Testis (tissue), 3 donors: ENCODE measurements around the gene FAM81A. TPM values are rescaled to one million over a fixed set of nuclear protein-coding genes. Genes with fewer than 3 reads are reported as not detected.

Experiments used
- DNase-seq: peaks from one replicate; pipeline ENCODE4 v3.0.0-alpha.2; 2019
- H3K27ac ChIP-seq, 2 donors: fragments of 200-600 bp; sonication (generic); one replicate each; pipeline ENCODE4 v1.5.1; 2019
- H3K27me3 ChIP-seq: fragments of 200-600 bp; sonication (generic); one replicate; pipeline ENCODE4 v1.5.1; 2019
- H3K36me3 ChIP-seq: fragments of 200-600 bp; sonication (generic); one replicate; pipeline ENCODE4 v1.5.1; 2017; ENCODE audit warnings: low read depth; ENCODE audit errors: missing control alignments
- H3K4me1 ChIP-seq: fragments of 200-600 bp; sonication (generic); one replicate; pipeline ENCODE4 v1.5.1; 2019
- H3K4me3 ChIP-seq, 2 donors: fragments of 200-600 bp; sonication (generic); one replicate each; pipeline ENCODE4 v1.5.1; 2017 to 2019
- H3K9me3 ChIP-seq: fragments of 200-600 bp; sonication (generic); one replicate; pipeline ENCODE4 v1.5.1; 2017
- CTCF ChIP-seq, 3 experiments: fragments of 450-650 bp in 2 of 3; fragments of 200-600 bp in 1 of 3; sonication (generic) in 1 of 3; IDR thresholded peaks; one replicate each; pipeline ENCODE4 v1.5.1; 2016 to 2019; ENCODE audit warnings: antibody characterized with exemption in 3 of 3, mild to moderate bottlenecking in 2 of 3, moderate library complexity in 1 of 3
- POLR2A ChIP-seq: fragments of 450-650 bp; IDR thresholded peaks from one replicate; pipeline ENCODE4 v1.6.1; 2017; ENCODE audit warnings: antibody characterized with exemption, mild to moderate bottlenecking, moderate library complexity
- WGBS, 2 donors: methylation state at CpG; one replicate each; pipeline ENCODE4 v1.1.5; 2018; 5-methylcytosine and 5-hydroxymethylcytosine counted together
- intact Hi-C: fragments of 100-400 bp; cut with DNase I; formaldehyde crosslinking; loops from one replicate; pipeline ENCODE4 v1.15.1; 2023; ENCODE audit warnings: low total_unique reads
- polyA plus RNA-seq: library from polyadenylated mRNA; stranded (reverse); fragments of 350-450 nt; fragmentation: Illumina TruSeq; extraction: RNeasy Lipid Tissue Mini Kit (QIAGEN cat#74804); gene quantifications from one replicate; pipeline ENCODE4 v1.2.3, GENCODE V29; 2014; ENCODE audit warnings: low read depth, low replicate concordance; ENCODE audit not compliant: insufficient read depth
- total RNA-seq, 2 donors: library from RNA; depleted of rRNA; stranded (reverse); fragments of >200 nt; gene quantifications; one replicate each; pipeline ENCODE4 v1.2.3, GENCODE V29; 2016

Gene FAM81A
- total and polyA plus RNA-seq, 3 donors from 2014 or later = 4.4 to 5.6 (median 5.1) TPM

DNA sequence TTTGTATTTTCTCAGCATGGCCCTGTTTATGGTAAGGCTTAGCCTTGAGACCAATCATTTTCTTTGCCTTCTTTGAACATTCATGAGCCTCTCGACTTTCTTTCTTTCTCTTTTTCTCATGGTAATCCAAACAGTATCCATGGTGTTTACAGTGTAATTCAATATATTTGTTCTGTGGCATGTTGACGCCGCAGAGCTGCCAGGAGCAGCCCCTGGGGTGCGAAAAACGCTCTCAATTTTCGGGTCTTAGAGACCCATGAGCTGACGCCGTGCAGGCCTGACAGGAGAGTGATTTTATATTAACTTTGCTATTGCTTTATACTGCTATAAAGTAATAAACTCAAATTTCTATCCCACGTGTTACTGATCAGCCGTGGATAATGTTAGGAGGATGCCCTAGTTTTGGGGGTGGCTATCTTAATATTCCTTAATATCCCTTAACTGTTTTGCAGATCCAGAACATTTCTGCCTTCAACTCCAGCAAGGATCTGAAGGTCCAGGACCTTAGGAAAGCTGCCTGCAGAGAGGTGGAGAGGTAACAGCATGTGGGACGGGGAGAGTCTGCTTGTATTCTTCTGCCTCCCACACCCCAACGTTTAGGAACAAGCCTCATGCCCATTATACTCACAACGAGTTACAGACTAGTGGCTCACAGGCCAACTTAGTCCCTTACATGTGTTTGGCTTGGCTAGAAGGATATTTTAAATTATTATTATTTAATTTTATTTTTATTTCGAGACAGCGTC is 36.0 kb upstream of the FAM81A start:
- H3K27ac ChIP-seq = no peak overlapping the region
- DNase-seq = no peak
- TF ChIP-seq POLR2A (no peak), CTCF (IDR thresholded peaks at IDR 0.05) (no peak)

GRCh38 chr15:59405079-59405478 is 32.9 kb upstream of the FAM81A start:
- H3K27ac ChIP-seq = no peak overlapping the region
- no peaks in the 10 kb centered on the region for H3K36me3 ChIP-seq
- 73 to 75% methylated on average over 7 of the region's 7 CpGs for whole genome bisulfite sequencing, 2 donors
- intact Hi-C loops = no loop called here
- H3K4me3 ChIP-seq = no peak overlapping the region
- no peaks in the 10 kb centered on the region for H3K9me3 ChIP-seq
- H3K4me1 ChIP-seq = no peaks in the 10 kb centered on the region
- TF ChIP-seq CTCF (IDR thresholded peaks at IDR 0.05) (no peak), POLR2A (no peak)
- no peak for DNase-seq
- no peaks in the 10 kb centered on the region for H3K27me3 ChIP-seq

More for the DNA sequence above, 36.0 kb upstream of the FAM81A start:
- intact Hi-C loops = no loop called here
- H3K27me3 ChIP-seq = no peaks in the 10 kb centered on the region
- no peaks in the 10 kb centered on the region for H3K4me1 ChIP-seq
- H3K9me3 ChIP-seq = no peaks in the 10 kb centered on the region
- H3K4me3 ChIP-seq = no peak overlapping the region
- WGBS, 2 donors = 76 to 79% methylated on average over 15 of the region's 15 CpGs
- no peaks in the 10 kb centered on the region for H3K36me3 ChIP-seq

DNA sequence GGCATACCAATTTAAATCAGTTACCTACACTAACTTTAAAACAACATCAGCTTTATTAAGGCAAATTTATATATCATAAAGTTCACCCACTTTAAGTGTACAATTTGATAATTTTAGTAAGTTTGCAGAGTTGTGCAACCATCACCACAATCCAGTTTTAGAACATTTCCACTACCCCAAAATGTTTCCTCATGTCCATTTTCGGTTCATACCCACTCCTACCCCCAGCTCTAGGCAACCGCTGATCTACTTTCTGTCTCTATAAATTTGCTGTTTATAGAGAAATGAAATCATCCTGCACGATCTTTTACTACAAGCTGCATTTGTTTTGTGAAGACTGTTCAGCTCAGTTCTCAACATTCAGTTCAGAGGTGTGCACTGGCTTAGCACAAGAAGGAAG is 31.5 kb upstream of the FAM81A start:
- no peak for DNase-seq
- H3K27me3 ChIP-seq = no peaks in the 10 kb centered on the region
- 59 to 71% methylated on average over 3 of the region's 3 CpGs for WGBS, 2 donors
- H3K4me1 ChIP-seq = peaks cover 4% of the 10 kb centered on the region
- intact Hi-C loops = no loop called here
- no peak overlapping the region for H3K4me3 ChIP-seq
- H3K27ac ChIP-seq = no peak overlapping the region
- no peaks in the 10 kb centered on the region for H3K36me3 ChIP-seq
- H3K9me3 ChIP-seq = no peaks in the 10 kb centered on the region
- TF ChIP-seq CTCF (IDR thresholded peaks at IDR 0.05) (no peak), POLR2A (no peak)

DNA sequence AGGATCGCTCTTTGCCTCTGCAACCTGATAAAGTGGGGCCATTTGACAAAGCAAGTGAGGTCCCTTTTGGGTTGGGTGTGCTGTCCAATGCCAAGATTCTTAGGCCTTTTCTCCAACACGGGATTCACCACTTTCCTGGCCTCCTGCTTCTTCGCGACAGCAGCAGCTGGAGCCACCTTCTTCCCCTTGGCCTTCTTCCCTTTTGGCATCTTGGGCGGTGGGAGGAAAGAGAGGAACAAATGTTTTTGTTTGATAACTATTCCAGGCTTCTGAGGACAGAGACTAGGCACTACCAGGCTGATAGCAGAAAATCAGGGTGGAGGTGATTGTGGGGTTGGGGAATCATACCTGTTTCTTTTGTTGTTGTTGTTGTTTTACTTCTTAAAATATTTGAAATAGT is 30.0 kb upstream of the FAM81A start:
- WGBS, 2 donors = 48 to 71% methylated on average over 5 of the region's 5 CpGs
- H3K9me3 ChIP-seq = no peaks in the 10 kb centered on the region
- DNase-seq = no peak
- intact Hi-C loops = no loop called here
- no peaks in the 10 kb centered on the region for H3K27me3 ChIP-seq
- TF ChIP-seq POLR2A (no peak), CTCF (IDR thresholded peaks at IDR 0.05) (no peak)
- peaks cover 4% of the 10 kb centered on the region for H3K4me1 ChIP-seq
- H3K27ac ChIP-seq = no peak overlapping the region
- H3K36me3 ChIP-seq = no peaks in the 10 kb centered on the region
- H3K4me3 ChIP-seq = no peak overlapping the region

- DNase-seq = no peak
- Histone ChIP-seq H3K4me3 (no peak overlapping the region), H3K4me1 (peaks cover 4% of the 10 kb centered on the region), H3K27ac (no peak overlapping the region), H3K36me3 (no peaks in the 10 kb centered on the region), H3K9me3 (no peaks in the 10 kb centered on the region), H3K27me3 (no peaks in the 10 kb centered on the region)
- TF ChIP-seq POLR2A (no peak), CTCF (IDR thresholded peaks at IDR 0.05) (no peak)
- WGBS, 2 donors = 26 to 27% methylated on average over 2 of the region's 2 CpGs
- intact Hi-C loops = no loop called here
Observed at GRCh38 chr15:59410391-59410896, 27.5 kb upstream of the FAM81A start.
